DMS53 treated with DMSO at 0.1 percent for 48 hours (cell line): ENCODE results near the gene ATP6V1B1.
"Not testable (repeated sequence)": the region's sequence is repeated elsewhere in the genome, so short reads cannot be mapped to it uniquely, and the experiment has no call there.

Experiments used
- DNase-seq: peaks from one replicate; lab custom pipeline; 2025; ENCODE audit not compliant: unreplicated experiment; lab: John Stamatoyannopoulos, UW

The ATP6V1B1 gene

GRCh38 chr2:71005271-71006202 lies 69.8 kb downstream of the ATP6V1B1 start:
- no peak for DNase-seq

DNA sequence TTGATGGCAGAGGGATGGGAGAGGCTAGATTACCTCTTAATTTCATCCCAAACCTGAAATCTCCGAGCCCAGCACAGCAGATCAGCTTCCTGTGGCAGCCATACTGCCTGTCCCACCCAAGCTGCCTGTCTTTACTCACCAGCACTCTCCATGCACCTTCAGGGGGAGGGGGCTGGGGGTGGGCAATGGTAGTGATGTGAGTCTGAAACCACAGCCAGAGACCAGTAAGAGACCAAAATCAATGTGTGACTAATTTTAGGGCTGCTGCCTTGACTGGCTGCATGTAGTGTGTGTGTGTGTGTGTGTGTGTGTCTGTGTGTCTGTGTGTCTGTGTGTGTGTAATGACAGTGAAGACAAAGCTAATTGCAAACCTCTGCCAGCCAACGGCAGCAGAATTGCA lies 70.6 kb downstream of the ATP6V1B1 start:
- no peak for DNase-seq

- no peak for DNase-seq
Observed at GRCh38 chr2:71006955-71007799, 71.5 kb downstream of the ATP6V1B1 start.

DNA sequence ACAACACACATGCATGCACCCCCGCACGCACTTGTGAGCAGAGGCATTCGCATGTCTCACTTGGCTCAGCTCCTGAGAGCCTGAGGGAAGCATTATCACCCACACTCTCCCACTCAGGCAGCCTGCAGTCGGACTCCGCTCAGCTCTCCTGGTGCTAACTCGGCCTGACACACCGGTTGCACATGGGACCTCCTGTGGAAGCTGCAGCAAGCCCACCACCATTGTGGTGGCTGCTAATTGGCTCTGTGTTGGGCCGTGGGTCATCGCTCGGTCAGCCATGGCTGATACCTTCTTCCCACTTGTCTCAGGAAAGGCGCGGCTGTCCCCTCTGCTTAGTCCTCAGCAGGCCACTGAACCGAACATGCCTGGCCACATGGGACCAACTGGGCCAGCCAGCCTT lies 72.6 kb downstream of the ATP6V1B1 start:
- no peak for DNase-seq

DNA sequence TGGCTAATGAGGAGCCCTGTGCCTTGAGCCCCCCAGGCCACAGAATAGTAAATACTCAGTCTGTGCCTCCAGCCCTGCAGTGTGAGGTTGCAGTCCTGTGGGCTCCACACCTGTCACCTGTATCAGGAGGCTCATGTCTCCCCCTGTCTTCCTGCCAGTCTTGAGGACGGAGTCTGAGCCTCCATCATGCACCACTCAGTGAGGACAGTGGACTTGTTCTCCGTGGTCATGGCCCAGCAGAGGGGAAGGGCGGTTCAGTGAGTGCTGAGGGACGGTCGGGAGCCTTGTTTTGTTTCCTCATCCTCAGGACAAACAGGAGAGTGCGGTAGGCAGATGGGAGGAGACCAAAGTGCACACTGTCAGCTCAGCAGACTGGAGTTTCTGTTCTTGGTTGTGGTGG lies 76.1 kb downstream of the ATP6V1B1 start:
- DNase-seq, result not testable (repeated sequence)
